NCI-H2081 (cell line): ENCODE measurements around the gene TBX4.
"Not testable (repeated sequence)": the region's sequence is repeated elsewhere in the genome, so short reads cannot be mapped to it uniquely, and the experiment has no call there.

Experiments used
- DNase-seq, 2 experiments: peaks; one replicate each; lab custom pipeline; 2025; lab: John Stamatoyannopoulos, UW

TBX4 gene

GRCh38 chr17:61484174-61484573, 32.0 kb downstream of the TBX4 start:
- DNase-seq, result no peak

GRCh38 chr17:61485067-61485775, 33.0 kb downstream of the TBX4 start:
- no peak for DNase-seq

- DNase-seq, result no peak
These were observed 34.2 kb downstream of the TBX4 start for GRCh38 chr17:61486135-61487120.

GRCh38 chr17:61487161-61487988, 35.2 kb downstream of the TBX4 start:
- no peak for DNase-seq

- no peak for DNase-seq
These were observed 35.9 kb downstream of the TBX4 start for GRCh38 chr17:61487989-61488595.

GRCh38 chr17:61488878-61489718, 36.9 kb downstream of the TBX4 start:
- no peak for DNase-seq

GRCh38 chr17:61489719-61490490, 37.7 kb downstream of the TBX4 start:
- DNase-seq, result no peak

- DNase-seq, result no peak
These were observed 38.3 kb downstream of the TBX4 start for GRCh38 chr17:61490540-61490975.

- no peak for DNase-seq
These were observed 39.8 kb downstream of the TBX4 start for GRCh38 chr17:61491981-61492380.

GRCh38 chr17:61492759-61493526, 40.7 kb downstream of the TBX4 start:
- no peak for DNase-seq

- not testable (repeated sequence) for DNase-seq
These were observed 41.7 kb downstream of the TBX4 start for GRCh38 chr17:61493830-61494324.

GRCh38 chr17:61494325-61495160, 42.3 kb downstream of the TBX4 start:
- DNase-seq, result no peak

GRCh38 chr17:61495161-61495857, 43.1 kb downstream of the TBX4 start:
- DNase-seq, result no peak

- DNase-seq, result no peak
These were observed 44.1 kb downstream of the TBX4 start for GRCh38 chr17:61496174-61496956.

- DNase-seq, result no peak
These were observed 44.9 kb downstream of the TBX4 start for GRCh38 chr17:61496957-61497653.
